Occipital lobe (tissue), 2 donors: ENCODE results near the gene RHAG. TPM values are rescaled to one million over a fixed set of nuclear protein-coding genes. Genes with fewer than 3 reads are reported as not detected.

ENCODE experiments used
- DNase-seq: peaks from one replicate; lab custom pipeline; 2025; lab: John Stamatoyannopoulos, UW
- total RNA-seq: library from RNA; depleted of rRNA; stranded (reverse); fragments of >200 nt; gene quantifications from one replicate; pipeline ENCODE4 v1.2.3, GENCODE V29; 2014

The RHAG gene
- total RNA-seq, 1 donor from 2014 or later = not detected

DNA sequence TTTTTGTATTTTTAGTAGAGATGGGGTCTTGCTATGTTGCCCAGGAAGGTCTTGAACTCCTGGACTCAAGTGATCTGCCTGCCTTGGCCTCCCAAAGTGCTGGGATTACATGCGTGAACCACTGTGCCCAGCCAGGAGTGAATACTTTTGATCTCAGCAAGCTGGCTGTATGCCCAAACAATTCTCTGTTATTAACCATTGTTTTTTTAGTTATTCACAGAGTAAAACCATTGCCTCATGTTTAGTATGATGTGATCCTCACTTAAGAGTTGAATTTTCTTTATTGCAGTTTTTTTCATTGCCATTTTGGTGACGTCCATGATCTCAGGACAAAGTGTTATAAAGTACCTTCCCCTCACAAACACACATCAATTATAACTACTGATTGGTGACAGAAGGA, 71.4 kb downstream of the RHAG start:
- no peak for DNase-seq

DNA sequence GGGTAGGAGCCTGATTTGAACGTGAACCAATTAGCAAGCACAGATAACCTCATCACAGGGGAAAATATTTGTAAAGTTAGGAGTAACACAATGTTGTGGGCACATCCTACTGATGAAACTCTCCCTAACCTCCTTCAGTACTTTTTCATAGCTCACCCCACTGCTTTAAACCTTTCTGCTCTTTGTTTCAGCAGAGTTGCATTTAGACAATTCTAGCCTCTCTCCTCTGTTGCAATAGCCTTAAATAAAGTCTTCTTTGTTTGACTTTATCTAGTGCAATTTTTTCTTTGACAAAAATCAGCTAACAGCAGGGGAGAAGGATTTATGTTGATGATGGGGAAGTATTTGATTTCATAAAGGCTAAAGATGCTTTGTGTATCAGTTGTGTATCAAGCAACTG, 72.1 kb downstream of the RHAG start:
- no peak for DNase-seq

GRCh38 chr6:49563006-49563886, 73.4 kb downstream of the RHAG start:
- DNase-seq = no peak

- no peak for DNase-seq
Observed at GRCh38 chr6:49558238-49558637, 78.4 kb downstream of the RHAG start.

DNA sequence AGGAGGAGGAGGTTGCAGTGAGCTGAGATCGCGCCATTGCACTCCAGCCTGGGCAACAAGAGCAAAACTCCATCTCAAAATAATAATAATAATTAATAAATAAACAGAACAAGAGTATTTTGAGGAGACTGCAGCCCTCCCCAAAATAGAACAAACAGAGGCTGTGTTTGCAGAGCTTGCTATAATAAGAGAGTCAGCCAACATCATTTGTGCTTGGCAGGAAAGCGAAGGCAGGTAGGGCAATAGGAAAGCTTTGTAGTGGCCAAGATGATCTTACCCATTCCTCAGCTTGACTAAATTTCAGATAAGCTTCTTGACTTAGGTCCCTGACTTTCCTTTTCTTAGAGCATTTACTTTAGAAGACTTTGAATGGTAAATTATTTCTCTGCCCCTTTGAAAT, 79.5 kb downstream of the RHAG start:
- no peak for DNase-seq

DNA sequence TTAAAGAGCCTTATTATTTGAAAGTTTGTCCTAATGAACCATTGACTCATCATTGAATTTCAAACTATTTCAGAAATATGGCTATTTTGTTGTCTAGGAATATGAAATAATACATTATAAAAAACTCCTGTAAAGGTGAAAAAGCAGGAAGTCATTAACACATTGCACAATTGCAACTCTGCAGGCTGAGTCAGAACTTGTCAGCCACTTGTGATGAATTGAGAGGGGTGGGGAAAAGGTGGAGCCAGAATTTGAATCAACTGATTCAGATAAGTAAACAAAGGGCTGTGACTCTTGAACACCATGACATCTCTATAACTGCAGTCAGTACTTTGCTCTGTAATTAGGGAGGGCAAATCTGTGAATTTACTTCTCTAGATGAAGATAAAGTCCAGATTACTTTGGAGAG, 80.2 kb downstream of the RHAG start:
- DNase-seq = no peak

DNA sequence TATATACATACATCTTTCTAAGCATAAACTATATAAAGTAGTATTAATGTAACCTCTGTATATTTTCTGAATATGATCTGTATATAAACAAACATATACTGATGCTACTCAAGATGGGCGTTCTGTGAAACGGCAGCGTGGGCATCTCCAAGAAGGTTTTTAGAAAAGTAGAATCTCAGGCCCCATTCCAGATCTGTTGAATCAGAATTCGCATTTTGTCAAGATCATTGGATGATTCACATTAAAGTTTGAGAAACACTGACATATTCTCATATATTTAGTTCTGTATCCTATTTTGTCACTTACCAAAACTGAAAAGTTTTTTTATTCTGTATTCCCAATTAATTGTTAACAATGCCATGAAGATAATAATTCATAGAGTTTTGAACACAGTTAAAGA, 80.7 kb downstream of the RHAG start:
- DNase-seq = no peak

Other genes starting within 250 kb of the RHAG start
- 29.6 TPM for gene MMUT, start 173.6 kb downstream of the RHAG start, total RNA-seq
- gene CENPQ, start 173.5 kb downstream of the RHAG start, total RNA-seq = 5.6 TPM
- gene GLYATL3, start 136.9 kb downstream of the RHAG start, total RNA-seq = not detected
- gene C6orf141, start 86.2 kb downstream of the RHAG start, total RNA-seq = 1.2 TPM
- not detected for gene CRISP2, start 76.7 kb upstream of the RHAG start, total RNA-seq
- gene CRISP3, start 107.5 kb upstream of the RHAG start, total RNA-seq = 0.16 TPM
- not detected for gene PGK2, start 150.4 kb upstream of the RHAG start, total RNA-seq
- not detected for gene CRISP1, start 229.7 kb upstream of the RHAG start, total RNA-seq